Activated CD8-positive, alpha-beta T cell treated with anti-CD3 and anti-CD28 coated beads for 36 hours (primary cell): Measurements from ENCODE around the gene NAGS. TPM values are rescaled to one million over a fixed set of nuclear protein-coding genes. Genes with fewer than 3 reads are reported as not detected.
"Not testable (repeated sequence)": the region's sequence is repeated elsewhere in the genome, so short reads cannot be mapped to it uniquely, and the experiment has no call there.

ENCODE experiments used
- ATAC-seq: fragments of 200-7000 bp; cut with Tn5 transposase; one replicate; pipeline ENCODE4 v1.10.0; 2021; ENCODE audit warnings: mild to moderate bottlenecking, moderate library complexity
- CTCF ChIA-PET: fragments of 350-600 bp; sonication (Branson Sonifier 250); formaldehyde crosslinking; loops from one replicate; lab custom pipeline; 2021; ENCODE audit warnings: antibody characterized with exemption; lab: Charles Lee
- POLR2A ChIA-PET: fragments of 350-600 bp; sonication (Branson Sonifier 250); formaldehyde crosslinking; loops from one replicate; lab custom pipeline; 2021; ENCODE audit warnings: antibody characterized with exemption; lab: Charles Lee
- DNase-seq: peaks from one replicate; pipeline ENCODE4 v3.0.0-alpha.2; 2020
- H3K27ac Mint-ChIP-seq: one replicate; pipeline ENCODE4 v1.8.0; 2021; ENCODE audit warnings: mild to moderate bottlenecking, mixed read lengths
- H3K27me3 Mint-ChIP-seq: one replicate; pipeline ENCODE4 v1.8.0; 2021; ENCODE audit warnings: mixed read lengths
- H3K36me3 Mint-ChIP-seq: one replicate; pipeline ENCODE4 v1.8.0; 2021; ENCODE audit warnings: low read depth, mixed read lengths
- H3K4me1 Mint-ChIP-seq: one replicate; pipeline ENCODE4 v1.8.0; 2021; ENCODE audit warnings: low read depth, mixed read lengths
- H3K4me3 Mint-ChIP-seq: one replicate; pipeline ENCODE4 v1.8.0; 2021; ENCODE audit warnings: mild to moderate bottlenecking, moderate library complexity, mixed read lengths
- H3K9me3 Mint-ChIP-seq: one replicate; pipeline ENCODE4 v1.8.0; 2021; ENCODE audit warnings: mixed read lengths
- CTCF ChIP-seq: fragments of 200-600 bp; IDR thresholded peaks from one replicate; pipeline ENCODE4 v1.8.0; 2022; ENCODE audit warnings: antibody characterized with exemption, mild to moderate bottlenecking
- intact Hi-C: fragments of 100-400 bp; cut with micrococcal nuclease; formaldehyde crosslinking; loops from one replicate; pipeline ENCODE4 v1.10.0; 2022
- total RNA-seq, 2 experiments: library from RNA; stranded (reverse); gene quantifications; one replicate each; pipeline ENCODE4 v1.2.3, GENCODE V29; 2021

Gene NAGS
- total RNA-seq = 1 to 10 TPM; 1.7 to 2.4 TPM

DNA sequence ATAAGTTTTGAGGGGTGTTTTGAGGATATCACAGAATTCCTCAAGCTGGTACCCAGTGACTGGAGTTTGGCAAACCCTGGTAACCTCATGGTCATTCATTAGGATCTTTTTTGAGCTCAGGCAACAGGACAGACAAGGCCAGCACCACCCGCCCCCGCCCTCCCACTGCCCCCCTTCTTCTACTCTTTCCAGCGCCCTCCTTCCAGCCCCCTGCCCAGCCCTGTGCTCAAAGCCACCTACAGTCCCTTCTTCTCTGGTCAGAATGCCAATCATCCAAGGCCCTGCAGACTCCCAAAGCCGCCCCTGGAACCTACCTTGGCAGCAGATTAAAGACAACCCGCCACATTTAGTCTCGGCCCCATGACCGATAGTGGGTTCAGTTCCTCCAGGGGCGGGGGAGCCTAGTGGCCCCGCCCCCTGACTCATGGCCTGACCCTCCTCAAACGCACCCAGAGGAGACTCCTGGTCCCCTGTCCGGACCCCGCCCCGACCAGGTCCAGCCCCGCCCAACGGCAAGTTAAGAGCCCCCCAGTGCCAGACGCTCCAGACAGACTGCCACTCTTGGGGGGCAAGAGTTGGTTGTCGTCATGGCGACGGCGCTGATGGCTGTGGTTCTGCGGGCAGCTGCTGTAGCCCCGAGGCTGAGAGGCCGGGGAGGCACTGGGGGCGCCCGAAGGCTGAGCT is at the start of gene NAGS:
NAGS (plus strand) TSS at position 546 of the 684 bp plus-strand sequence; CDS start at position 588, 42 bp downstream.
- H3K36me3 Mint-ChIP-seq = peaks cover 7% of the 10 kb centered on the region
- no peaks in the 10 kb centered on the region for H3K9me3 Mint-ChIP-seq
- no peak for TF ChIP-seq CTCF
- H3K27me3 Mint-ChIP-seq = peaks cover 17% of the 10 kb centered on the region
- ATAC-seq (no peak), DNase-seq (peak; percentile 30)
- peaks cover 24% of the 10 kb centered on the region for H3K4me1 Mint-ChIP-seq
- H3K4me3 Mint-ChIP-seq = peak within 1 kb of the TSS; percentile 29
- no peak within 1 kb of the TSS for H3K27ac Mint-ChIP-seq
- intact Hi-C loops = no loop called here
- ChIA-PET CTCF (interaction anchor here (1.3 to 3.4 kb wide), 2 partner anchors 21 to 61 kb away, joined by 3 to 12 read pairs; partner anchors contain the start of gene PPY), POLR2A (interaction anchor here (1.1 to 1.4 kb wide), 2 partner anchors 10 to 47 kb away, joined by 3 to 5 read pairs; partner anchors contain the start of gene TMEM101)

GRCh38 chr17:43956222-43956621 is 48.2 kb upstream of the NAGS start:
- ChIA-PET CTCF (no interaction called here), POLR2A (no interaction called here)
- H3K4me3 Mint-ChIP-seq = no peak overlapping the region
- peaks cover 2% of the 10 kb centered on the region for H3K4me1 Mint-ChIP-seq
- intact Hi-C loops = no loop called here
- DNase-seq (no peak), ATAC-seq (no peak)
- peaks cover 35% of the 10 kb centered on the region for H3K27me3 Mint-ChIP-seq
- H3K9me3 Mint-ChIP-seq = no peaks in the 10 kb centered on the region
- H3K27ac Mint-ChIP-seq = no peak overlapping the region
- TF ChIP-seq CTCF = no peak
- no peaks in the 10 kb centered on the region for H3K36me3 Mint-ChIP-seq

DNA sequence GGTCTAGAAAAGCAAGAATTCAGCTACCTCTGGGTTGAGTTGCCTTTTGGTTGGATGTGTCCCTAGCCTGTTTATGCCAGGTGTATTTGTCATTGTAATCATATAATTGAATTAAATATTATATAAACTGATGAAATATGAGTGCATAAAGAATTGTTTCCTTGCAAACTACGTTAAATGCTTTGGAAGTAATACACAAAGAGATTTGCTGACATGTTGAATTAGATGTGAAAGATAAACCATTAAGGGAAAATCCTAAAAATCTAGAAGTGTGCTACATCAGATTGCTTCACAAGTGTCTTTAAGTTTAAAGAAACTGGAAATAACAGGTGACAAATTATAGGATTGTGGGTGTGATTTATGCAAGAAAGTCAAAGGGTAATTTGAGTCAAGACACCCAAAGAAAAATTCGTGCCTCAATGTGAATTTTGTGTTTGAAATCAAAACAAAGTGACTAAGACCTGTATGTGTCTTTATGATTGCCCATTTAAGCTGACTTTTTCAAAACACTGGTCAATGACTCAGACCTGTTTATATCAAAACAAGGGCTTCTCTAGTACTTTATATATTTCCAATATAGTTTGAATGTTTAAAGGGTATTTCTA is 45.6 kb upstream of the NAGS start:
- no peak for ATAC-seq
- TF ChIP-seq CTCF = no peak
- H3K27me3 Mint-ChIP-seq = peaks cover 21% of the 10 kb centered on the region

GRCh38 chr17:43961292-43961691 is 43.1 kb upstream of the NAGS start:
- ATAC-seq, intact Hi-C loops, H3K4me1 Mint-ChIP-seq, H3K9me3 Mint-ChIP-seq, POLR2A ChIA-PET, H3K36me3 Mint-ChIP-seq, H3K27me3 Mint-ChIP-seq, H3K27ac Mint-ChIP-seq, H3K4me3 Mint-ChIP-seq, DNase-seq: not testable (repeated sequence)
- CTCF ChIA-PET = interaction anchor here (1.9 to 7.0 kb wide), 2 partner anchors 17 to 80 kb away, joined by 4 to 43 read pairs; partner anchors contain the start of gene PPY

More for the DNA sequence above, 45.6 kb upstream of the NAGS start:
- DNase-seq = no peak
- ChIA-PET POLR2A (no interaction called here), CTCF (interaction anchor here (1.3 to 7.0 kb wide), 3 partner anchors 15 to 112 kb away, joined by 4 to 43 read pairs (median 5); partner anchors contain the start of genes CD300LG and PPY)
- Mint-ChIP-seq H3K36me3 (no peaks in the 10 kb centered on the region), H3K9me3 (no peaks in the 10 kb centered on the region), H3K4me1 (no peaks in the 10 kb centered on the region), H3K4me3 (no peak overlapping the region), H3K27ac (no peak overlapping the region)
- intact Hi-C loops = no loop called here

DNA sequence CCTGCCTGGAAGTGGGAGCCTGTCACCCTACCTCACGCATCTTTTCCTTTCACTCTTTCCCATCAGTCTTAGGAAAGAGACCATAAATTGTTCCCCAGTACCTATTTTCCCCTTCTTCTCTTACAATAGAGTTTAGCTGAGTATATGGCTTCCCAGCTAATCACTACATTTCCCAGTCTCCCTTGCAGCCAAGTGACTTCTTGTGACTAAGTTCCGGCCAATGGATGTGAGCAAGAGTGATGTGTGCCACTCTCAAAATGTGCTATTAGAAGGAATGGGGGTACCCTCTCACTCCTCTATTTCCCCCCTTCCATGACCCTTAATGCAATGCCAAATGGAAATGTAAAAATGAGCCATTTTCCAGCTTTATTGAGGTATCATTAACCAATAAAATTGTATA is 42.5 kb upstream of the NAGS start:
- ATAC-seq = no peak
- ChIA-PET POLR2A (no interaction called here), CTCF (interaction anchor here (1.9 to 7.0 kb wide), 2 partner anchors 18 to 79 kb away, joined by 4 to 43 read pairs; partner anchors contain the start of gene PPY)
- intact Hi-C loops = no loop called here
- Mint-ChIP-seq H3K4me3 (no peak overlapping the region), H3K36me3 (no peaks in the 10 kb centered on the region), H3K27ac (no peak overlapping the region), H3K4me1 (no peaks in the 10 kb centered on the region), H3K27me3 (peaks cover 8% of the 10 kb centered on the region), H3K9me3 (no peaks in the 10 kb centered on the region)
- no peak for DNase-seq
- TF ChIP-seq CTCF = no peak
